Measurements from ENCODE around the gene SPEM1. TPM values are rescaled to one million over a fixed set of nuclear protein-coding genes. Genes with fewer than 3 reads are reported as not detected.

SPEM1 gene
- total RNA-seq, 1 donor = not detected

GRCh38 chr17:7421186-7421585 lies 1.1 kb downstream of the SPEM1 start:
- Histone ChIP-seq H3K4me1 (ENCODE audit: insufficient read depth, low read length) (no peaks in the 10 kb centered on the region), H2AFZ (ENCODE audit: low read length) (no peak overlapping the region), H3K4me3 (ENCODE audit: insufficient read depth, low read length) (no peak overlapping the region), H3K27me3 (ENCODE audit: insufficient read depth, low read length) (no peaks in the 10 kb centered on the region), H3K4me2 (ENCODE audit: insufficient read depth, low read length) (no peak overlapping the region), H3K79me2 (ENCODE audit: insufficient read depth, low read length) (no peaks in the 10 kb centered on the region), H3K36me3 (ENCODE audit: insufficient read depth, low read length) (no peaks in the 10 kb centered on the region), H4K20me1 (ENCODE audit: insufficient read depth, low read length) (no peaks in the 10 kb centered on the region), H3K9me3 (ENCODE audit: low read depth, low read length) (no peaks in the 10 kb centered on the region), H3K27ac (ENCODE audit: low read depth, low read length) (no peak overlapping the region)
- TF ChIP-seq CTCF (IDR thresholded peaks at IDR 0.05; ENCODE audit: extremely low read depth, low read depth, low read length) = no peak
- DNase-seq (ENCODE audit: insufficient read length, low spot score, missing footprints) = no peak

GRCh38 chr17:7423679-7424078 lies 3.6 kb downstream of the SPEM1 start:
- no peak overlapping the region for H3K4me3 ChIP-seq (ENCODE audit: insufficient read depth, low read length)
- H3K79me2 ChIP-seq (ENCODE audit: insufficient read depth, low read length) = no peaks in the 10 kb centered on the region
- no peaks in the 10 kb centered on the region for H3K27me3 ChIP-seq (ENCODE audit: insufficient read depth, low read length)
- H4K20me1 ChIP-seq (ENCODE audit: insufficient read depth, low read length) = no peaks in the 10 kb centered on the region
- no peak overlapping the region for H3K27ac ChIP-seq (ENCODE audit: low read depth, low read length)
- no peak for TF ChIP-seq CTCF (IDR thresholded peaks at IDR 0.05; ENCODE audit: extremely low read depth, low read depth, low read length)
- DNase-seq (ENCODE audit: insufficient read length, low spot score, missing footprints) = no peak
- H3K4me2 ChIP-seq (ENCODE audit: insufficient read depth, low read length) = no peak overlapping the region
- H3K4me1 ChIP-seq (ENCODE audit: insufficient read depth, low read length) = no peaks in the 10 kb centered on the region
- no peaks in the 10 kb centered on the region for H3K9me3 ChIP-seq (ENCODE audit: low read depth, low read length)
- no peaks in the 10 kb centered on the region for H3K36me3 ChIP-seq (ENCODE audit: insufficient read depth, low read length)
- H2AFZ ChIP-seq (ENCODE audit: low read length) = no peak overlapping the region

GRCh38 chr17:7425316-7425715 lies 5.2 kb downstream of the SPEM1 start, which contains the start of gene SPEM2:
Gene SPEM2 (plus strand): TSS chr17:7425616. CDS start chr17:7425689, 73 bp downstream.
- Histone ChIP-seq H3K4me1 (ENCODE audit: insufficient read depth, low read length) (no peaks in the 10 kb centered on the region), H3K79me2 (ENCODE audit: insufficient read depth, low read length) (no peaks in the 10 kb centered on the region), H4K20me1 (ENCODE audit: insufficient read depth, low read length) (no peaks in the 10 kb centered on the region), H3K27ac (ENCODE audit: low read depth, low read length) (no peak within 1 kb of the TSS), H3K4me3 (ENCODE audit: insufficient read depth, low read length) (no peak within 1 kb of the TSS), H2AFZ (ENCODE audit: low read length) (no peak within 1 kb of the TSS), H3K27me3 (ENCODE audit: insufficient read depth, low read length) (no peaks in the 10 kb centered on the region), H3K9me3 (ENCODE audit: low read depth, low read length) (no peaks in the 10 kb centered on the region), H3K4me2 (ENCODE audit: insufficient read depth, low read length) (no peak within 1 kb of the TSS), H3K36me3 (ENCODE audit: insufficient read depth, low read length) (no peaks in the 10 kb centered on the region)
- no peak for DNase-seq (ENCODE audit: insufficient read length, low spot score, missing footprints)
- TF ChIP-seq CTCF (IDR thresholded peaks at IDR 0.05; ENCODE audit: extremely low read depth, low read depth, low read length) = no peak

GRCh38 chr17:7425756-7426155 lies 5.6 kb downstream of the SPEM1 start:
- Histone ChIP-seq H4K20me1 (ENCODE audit: insufficient read depth, low read length) (no peaks in the 10 kb centered on the region), H2AFZ (ENCODE audit: low read length) (no peak overlapping the region), H3K27ac (ENCODE audit: low read depth, low read length) (no peak overlapping the region), H3K4me1 (ENCODE audit: insufficient read depth, low read length) (no peaks in the 10 kb centered on the region), H3K36me3 (ENCODE audit: insufficient read depth, low read length) (no peaks in the 10 kb centered on the region), H3K27me3 (ENCODE audit: insufficient read depth, low read length) (no peaks in the 10 kb centered on the region), H3K79me2 (ENCODE audit: insufficient read depth, low read length) (no peaks in the 10 kb centered on the region), H3K4me2 (ENCODE audit: insufficient read depth, low read length) (no peak overlapping the region), H3K9me3 (ENCODE audit: low read depth, low read length) (no peaks in the 10 kb centered on the region), H3K4me3 (ENCODE audit: insufficient read depth, low read length) (no peak overlapping the region)
- DNase-seq (ENCODE audit: insufficient read length, low spot score, missing footprints) = no peak
- TF ChIP-seq CTCF (IDR thresholded peaks at IDR 0.05; ENCODE audit: extremely low read depth, low read depth, low read length) = no peak

All from osteoblast (primary cell).